Stimulated activated CD8-positive, alpha-beta memory T cell treated with anti-CD3 and anti-CD28 coated beads, Interleukin-15, amount 100 ng/mL, for 24 hours (primary cell): ENCODE results near the gene HSDL2.
"Not testable (repeated sequence)": the region's sequence is repeated elsewhere in the genome, so short reads cannot be mapped to it uniquely, and the experiment has no call there.

Experiments
- DNase-seq: peaks from one replicate; pipeline ENCODE4 v3.0.0-alpha.2; 2020; ENCODE audit warnings: low read depth

HSDL2 gene

DNA sequence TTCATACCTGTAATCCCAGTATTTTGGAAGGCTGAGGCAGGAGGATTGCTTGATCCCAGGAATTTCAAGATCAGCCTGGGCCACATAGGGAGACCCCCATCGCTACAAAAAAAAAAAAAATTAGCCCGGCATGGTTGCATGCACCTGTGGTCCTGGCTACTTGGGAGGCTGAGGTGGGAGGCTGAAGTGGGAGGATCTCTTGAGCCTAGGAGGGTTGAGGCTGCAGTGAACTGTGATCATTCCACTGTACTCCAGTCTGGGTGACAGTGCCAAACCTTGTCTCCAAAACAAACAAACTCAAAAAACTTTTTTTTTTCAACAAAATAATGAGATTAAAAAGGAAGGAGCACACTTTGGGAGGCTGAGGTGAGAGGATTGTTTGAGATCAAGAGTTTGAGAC is 120.9 kb downstream of the HSDL2 start:
- DNase-seq, result no peak

GRCh38 chr9:112501287-112501686 is 121.4 kb downstream of the HSDL2 start:
- DNase-seq, result no peak

DNA sequence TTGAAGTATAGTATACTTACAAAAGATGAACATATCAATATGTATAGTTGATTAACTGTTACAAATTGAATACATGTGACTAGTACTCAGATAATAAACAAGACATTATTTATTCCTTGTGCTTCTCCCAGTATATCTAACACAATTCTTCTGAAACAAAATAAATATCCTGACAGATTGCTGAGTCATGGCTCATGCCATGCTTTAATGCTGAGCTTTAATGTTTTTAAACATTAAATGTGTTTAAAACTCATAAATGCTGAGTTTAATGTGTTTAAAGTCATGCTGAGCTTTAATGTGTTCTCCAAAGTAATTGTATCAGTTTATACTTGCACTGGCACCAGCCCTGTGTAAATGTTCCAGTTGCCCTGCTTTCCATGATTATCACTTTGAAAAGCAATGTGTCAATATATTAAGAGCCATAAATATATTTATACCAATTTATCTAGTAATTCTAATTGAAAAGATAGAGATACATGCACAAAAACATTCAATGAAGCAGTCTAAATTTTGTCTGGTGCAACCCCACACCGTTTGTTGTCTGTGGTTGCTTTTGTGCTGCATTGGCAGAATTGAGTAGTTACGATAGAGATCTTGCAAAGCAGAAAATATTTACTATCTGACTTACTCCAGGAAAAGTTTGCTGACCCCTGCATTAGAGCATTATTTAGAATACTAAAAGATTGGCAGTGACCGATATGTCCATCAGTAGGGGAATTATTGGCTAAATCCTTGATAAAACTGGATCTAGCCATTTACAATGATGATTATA is 122.5 kb downstream of the HSDL2 start:
- DNase-seq, result no peak

DNA sequence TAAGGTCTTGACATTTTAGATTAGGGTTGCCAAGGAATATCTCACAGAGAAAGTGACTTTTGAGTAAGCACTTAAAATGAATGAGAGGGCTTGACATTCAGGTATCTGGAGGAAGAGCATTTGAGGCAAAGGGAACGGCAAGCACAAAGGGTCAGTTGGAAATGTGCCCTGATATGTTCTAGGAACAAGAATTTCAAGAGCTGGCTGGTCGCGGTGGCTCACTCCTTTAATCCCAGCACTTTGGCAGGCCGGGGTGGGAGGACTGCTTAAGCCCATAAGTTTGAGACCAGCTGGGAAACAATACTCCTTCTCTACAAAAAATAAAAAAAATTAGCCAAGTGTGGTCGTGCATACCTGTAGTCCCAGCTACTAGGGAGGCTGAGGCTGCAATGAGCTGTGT is 123.3 kb downstream of the HSDL2 start:
- no peak for DNase-seq

- DNase-seq, result no peak
Observed at GRCh38 chr9:112505086-112505485, 125.2 kb downstream of the HSDL2 start.

DNA sequence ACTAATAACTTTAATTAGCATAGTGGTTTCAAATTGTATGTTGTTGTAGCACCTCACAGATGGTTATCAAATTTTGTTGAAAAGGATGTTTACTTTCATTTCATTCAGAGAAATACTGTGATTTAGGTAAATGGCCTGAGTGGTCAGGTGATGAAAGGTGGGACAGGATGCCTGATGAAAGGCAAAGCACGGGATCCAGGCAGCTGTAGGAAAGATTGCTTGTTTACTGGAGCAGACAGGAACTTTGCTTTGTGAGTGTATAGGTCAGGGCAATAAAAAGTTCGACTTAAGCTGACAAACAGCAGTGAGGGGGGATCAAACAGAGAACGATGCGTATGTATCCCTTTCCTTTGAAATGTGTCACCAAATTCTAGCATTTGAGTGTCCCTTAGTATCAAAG is 125.7 kb downstream of the HSDL2 start:
- DNase-seq, result no peak

- no peak for DNase-seq
Observed at GRCh38 chr9:112506571-112506970, 126.7 kb downstream of the HSDL2 start.

DNA sequence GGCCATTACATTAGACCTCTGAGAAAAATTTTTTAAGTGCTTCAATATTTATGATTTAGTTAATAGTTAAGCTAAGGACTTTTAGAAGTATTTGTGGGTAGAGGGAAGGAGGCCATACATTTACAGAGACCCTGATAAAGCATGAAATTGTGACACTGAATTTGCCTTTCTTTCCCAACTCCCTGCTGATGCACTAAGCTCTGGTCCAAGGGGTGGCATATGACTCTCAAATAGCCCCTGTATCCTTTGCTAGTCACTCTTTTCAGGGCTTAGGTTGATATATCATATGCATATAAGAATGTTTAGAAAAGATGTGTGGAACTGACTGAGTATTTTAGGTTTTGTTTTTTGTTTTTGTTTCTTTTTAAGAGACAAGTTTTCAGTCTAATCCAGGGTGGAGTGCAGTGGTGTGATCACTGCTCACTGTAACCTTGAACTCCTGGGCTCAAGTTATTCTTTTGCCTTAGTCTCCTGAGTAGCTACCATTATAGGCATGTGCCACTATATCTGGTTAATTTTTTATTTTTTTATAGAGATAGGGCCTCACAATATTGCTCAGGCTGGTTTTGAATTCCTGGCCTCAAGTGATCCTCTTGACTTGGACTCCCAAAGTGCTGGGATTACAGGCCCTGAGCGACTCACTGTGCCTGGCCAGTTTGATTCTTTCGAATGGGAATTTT is 127.2 kb downstream of the HSDL2 start:
- no peak for DNase-seq

DNA sequence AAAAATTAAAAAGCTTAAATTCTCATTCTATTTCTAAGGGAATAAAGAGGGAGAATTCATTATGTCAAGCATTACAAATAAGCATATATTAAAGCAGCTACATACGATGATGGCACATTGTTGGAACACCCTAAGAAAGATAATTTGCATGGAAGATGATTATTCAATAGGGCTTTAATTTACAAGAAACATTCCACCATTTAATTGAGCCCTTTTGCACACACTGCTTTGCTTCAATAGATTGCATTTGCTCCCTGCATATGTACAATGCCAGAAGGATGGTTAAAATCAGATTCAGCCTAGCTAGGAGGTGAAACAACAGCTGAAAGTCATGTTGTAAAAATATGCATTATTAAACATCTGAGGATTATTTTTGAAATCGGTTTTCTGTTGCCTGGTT is 128.5 kb downstream of the HSDL2 start:
- no peak for DNase-seq

DNA sequence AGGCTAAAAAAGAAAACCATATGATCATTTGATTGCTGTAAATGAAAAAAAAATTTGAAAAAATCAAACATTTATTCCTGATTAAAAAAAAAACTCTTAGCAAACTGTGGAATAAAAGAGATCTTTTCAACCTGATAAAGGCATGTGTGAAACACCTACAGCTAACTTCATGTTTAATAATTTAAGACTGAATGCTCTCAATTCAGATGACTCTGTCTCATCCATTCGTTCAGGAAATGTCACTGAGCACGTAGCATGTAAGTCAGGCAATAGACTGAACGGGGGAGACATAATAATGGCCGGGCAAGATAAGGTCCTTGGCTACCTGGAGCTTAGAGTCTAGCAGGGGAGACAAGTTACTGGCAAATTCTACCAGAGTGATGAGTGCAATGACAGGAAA is 132.5 kb downstream of the HSDL2 start:
- DNase-seq, result not testable (repeated sequence)

GRCh38 chr9:112516769-112517168 is 136.9 kb downstream of the HSDL2 start:
- DNase-seq, result no peak

DNA sequence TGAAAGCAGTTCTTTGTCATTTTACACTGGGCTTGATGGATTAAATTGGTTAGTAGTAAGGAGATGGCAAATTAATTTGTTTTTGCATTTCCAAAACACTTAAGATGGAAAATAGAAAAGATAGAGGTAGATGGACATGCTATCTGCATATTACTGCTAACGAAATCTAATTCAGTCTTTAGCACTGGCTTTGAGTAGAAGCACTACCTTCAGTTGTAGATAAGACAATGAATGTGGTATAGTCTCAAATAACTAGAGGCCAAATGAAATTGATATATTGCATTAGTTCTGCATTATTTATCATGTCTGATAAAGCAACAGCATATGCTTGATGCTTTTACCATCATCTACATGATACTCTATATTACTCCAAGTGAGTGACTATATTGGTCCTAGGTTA is 140.2 kb downstream of the HSDL2 start:
- no peak for DNase-seq

DNA sequence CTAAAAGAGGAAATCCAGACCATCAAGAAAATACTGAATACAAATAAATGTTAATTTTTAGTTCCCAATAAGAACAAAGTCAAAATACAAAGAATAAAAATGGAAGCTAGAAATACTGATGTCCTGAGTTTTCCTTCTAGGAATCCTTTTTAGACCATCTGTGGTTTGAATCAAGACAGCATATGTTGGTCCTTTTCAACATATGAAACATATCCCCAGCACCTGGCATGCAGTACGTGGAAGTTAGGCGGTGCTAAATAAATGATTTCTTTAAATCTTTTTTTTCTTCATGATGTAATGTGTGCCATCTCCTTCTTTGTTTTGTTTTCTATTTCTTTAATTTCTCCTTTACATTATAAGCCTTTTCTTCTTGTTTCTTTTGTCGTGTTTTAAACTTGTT is 140.7 kb downstream of the HSDL2 start:
- no peak for DNase-seq
